ENCODE results near the gene TMEM62. TPM values are rescaled to one million over a fixed set of nuclear protein-coding genes. Genes with fewer than 3 reads are reported as not detected.

TMEM62 gene
- total and polyA plus RNA-seq, 9 of the 15 experiments (the other 6 are each of a cell fraction or from before 2014, with no cell fraction given) = 4.4 to 16.6 (median 11.1) TPM

DNA sequence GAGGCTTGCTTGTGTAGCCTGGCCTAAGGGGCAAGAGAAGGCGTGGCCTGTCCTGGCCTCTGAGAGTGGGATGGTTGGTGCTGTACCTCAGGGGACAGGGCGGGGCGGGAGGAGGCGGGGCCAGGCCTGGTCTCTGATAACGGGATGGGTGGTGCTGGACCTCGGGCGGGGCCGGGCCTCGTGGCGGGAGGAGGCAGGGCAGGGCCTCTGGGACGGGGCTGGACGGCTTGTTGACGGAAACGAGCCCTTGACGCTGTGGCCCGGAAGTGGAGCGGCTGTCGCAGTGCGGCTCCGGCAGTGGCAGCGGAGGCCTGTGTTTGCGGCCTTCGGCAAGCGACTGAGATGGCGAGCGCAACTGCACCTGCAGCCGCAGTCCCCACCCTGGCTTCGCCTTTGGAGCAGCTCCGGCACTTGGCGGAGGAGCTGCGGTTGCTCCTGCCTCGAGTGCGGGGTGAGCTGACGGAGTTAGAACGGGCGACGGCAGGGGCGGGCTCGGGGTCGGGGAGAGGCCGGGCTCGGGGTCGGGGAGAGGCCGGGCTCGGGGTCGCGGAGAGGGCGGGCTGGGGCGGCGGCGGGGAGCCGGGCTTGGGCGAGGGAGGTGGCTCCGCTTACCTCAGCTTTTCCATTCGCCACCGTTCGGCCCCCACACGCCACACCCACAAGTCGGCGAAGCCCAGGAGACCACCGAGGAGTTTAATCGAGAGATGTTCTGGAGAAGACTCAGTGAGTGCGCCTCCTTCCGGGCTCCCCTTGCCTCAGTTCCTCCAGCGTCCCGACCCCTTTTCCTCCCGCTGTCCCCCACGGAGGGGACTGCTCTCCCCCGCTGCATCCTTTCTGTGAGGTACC is 52.0 kb downstream of the TMEM62 start, which contains the start of gene CCNDBP1 (continued):
- TF ChIP-seq, protein P1, sequence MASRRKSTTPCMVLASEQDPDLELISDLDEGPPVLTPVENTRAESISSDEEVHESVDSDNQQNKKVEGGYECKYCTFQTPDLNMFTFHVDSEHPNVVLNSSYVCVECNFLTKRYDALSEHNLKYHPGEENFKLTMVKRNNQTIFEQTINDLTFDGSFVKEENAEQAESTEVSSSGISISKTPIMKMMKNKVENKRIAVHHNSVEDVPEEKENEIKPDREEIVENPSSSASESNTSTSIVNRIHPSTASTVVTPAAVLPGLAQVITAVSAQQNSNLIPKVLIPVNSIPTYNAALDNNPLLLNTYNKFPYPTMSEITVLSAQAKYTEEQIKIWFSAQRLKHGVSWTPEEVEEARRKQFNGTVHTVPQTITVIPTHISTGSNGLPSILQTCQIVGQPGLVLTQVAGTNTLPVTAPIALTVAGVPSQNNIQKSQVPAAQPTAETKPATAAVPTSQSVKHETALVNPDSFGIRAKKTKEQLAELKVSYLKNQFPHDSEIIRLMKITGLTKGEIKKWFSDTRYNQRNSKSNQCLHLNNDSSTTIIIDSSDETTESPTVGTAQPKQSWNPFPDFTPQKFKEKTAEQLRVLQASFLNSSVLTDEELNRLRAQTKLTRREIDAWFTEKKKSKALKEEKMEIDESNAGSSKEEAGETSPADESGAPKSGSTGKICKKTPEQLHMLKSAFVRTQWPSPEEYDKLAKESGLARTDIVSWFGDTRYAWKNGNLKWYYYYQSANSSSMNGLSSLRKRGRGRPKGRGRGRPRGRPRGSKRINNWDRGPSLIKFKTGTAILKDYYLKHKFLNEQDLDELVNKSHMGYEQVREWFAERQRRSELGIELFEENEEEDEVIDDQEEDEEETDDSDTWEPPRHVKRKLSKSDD (conservative IDR thresholded peaks at IDR 0.05; ENCODE audit: low read length) = no peak
- no peak for TF ChIP-seq CBX5 (IDR thresholded peaks at IDR 0.05; ENCODE audit: borderline replicate concordance, low read depth)
- TF ChIP-seq, protein P2, sequence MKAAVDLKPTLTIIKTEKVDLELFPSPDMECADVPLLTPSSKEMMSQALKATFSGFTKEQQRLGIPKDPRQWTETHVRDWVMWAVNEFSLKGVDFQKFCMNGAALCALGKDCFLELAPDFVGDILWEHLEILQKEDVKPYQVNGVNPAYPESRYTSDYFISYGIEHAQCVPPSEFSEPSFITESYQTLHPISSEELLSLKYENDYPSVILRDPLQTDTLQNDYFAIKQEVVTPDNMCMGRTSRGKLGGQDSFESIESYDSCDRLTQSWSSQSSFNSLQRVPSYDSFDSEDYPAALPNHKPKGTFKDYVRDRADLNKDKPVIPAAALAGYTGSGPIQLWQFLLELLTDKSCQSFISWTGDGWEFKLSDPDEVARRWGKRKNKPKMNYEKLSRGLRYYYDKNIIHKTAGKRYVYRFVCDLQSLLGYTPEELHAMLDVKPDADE (conservative IDR thresholded peaks at IDR 0.05; ENCODE audit: control insufficient read depth, low read depth, low read length) = peak; percentile 93
- TF ChIP-seq, protein P3, sequence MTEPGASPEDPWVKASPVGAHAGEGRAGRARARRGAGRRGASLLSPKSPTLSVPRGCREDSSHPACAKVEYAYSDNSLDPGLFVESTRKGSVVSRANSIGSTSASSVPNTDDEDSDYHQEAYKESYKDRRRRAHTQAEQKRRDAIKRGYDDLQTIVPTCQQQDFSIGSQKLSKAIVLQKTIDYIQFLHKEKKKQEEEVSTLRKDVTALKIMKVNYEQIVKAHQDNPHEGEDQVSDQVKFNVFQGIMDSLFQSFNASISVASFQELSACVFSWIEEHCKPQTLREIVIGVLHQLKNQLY (CRISPR knock-in tag; conservative IDR thresholded peaks at IDR 0.05) = no peak; a peak in 1 of 4 replicates
- 0 out of 2 replicates have a peak, but pooled peaks have one; percentile 17 for TF ChIP-seq SMAD3 (CRISPR knock-in tag; conservative IDR thresholded peaks at IDR 0.05)
- TF ChIP-seq, protein P4, sequence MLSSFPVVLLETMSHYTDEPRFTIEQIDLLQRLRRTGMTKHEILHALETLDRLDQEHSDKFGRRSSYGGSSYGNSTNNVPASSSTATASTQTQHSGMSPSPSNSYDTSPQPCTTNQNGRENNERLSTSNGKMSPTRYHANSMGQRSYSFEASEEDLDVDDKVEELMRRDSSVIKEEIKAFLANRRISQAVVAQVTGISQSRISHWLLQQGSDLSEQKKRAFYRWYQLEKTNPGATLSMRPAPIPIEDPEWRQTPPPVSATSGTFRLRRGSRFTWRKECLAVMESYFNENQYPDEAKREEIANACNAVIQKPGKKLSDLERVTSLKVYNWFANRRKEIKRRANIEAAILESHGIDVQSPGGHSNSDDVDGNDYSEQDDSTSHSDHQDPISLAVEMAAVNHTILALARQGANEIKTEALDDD (IDR thresholded peaks at IDR 0.05) = no peak
- TF ChIP-seq TEAD2 (tag; IDR thresholded peaks at IDR 0.05) = no peak
- TF ChIP-seq RUNX1 (IDR thresholded peaks at IDR 0.05; ENCODE audit: low read depth) = no peak
- no peak for TF ChIP-seq RFX1 (IDR thresholded peaks at IDR 0.05)
- no peak for TF ChIP-seq ZNF76 (CRISPR knock-in tag; IDR thresholded peaks at IDR 0.05; ENCODE audit: borderline replicate concordance)
- TF ChIP-seq ZNF444 (CRISPR knock-in tag; IDR thresholded peaks at IDR 0.05) = no peak
- no peak for TF ChIP-seq NFE2 (IDR thresholded peaks at IDR 0.05; ENCODE audit: low read depth)
- no peak for TF ChIP-seq LARP7 (IDR thresholded peaks at IDR 0.05)
- TF ChIP-seq POU5F1 (IDR thresholded peaks at IDR 0.05; ENCODE audit: borderline replicate concordance, low read depth, low read length, partially characterized antibody) = no peak
- peak; percentile 69 for TF ChIP-seq MEIS2 (IDR thresholded peaks at IDR 0.05; ENCODE audit: partially characterized antibody)
- no peak for TF ChIP-seq RFX5 (IDR thresholded peaks at IDR 0.05; ENCODE audit: low read depth, low read length)
- peak in 1 of 2 experiments; percentile 58; a peak in 1 of 4 replicates for TF ChIP-seq TBL1XR1 (IDR thresholded peaks at IDR 0.05; ENCODE audit: low read length in 2 of 2)
- TF ChIP-seq RBBP5 (IDR thresholded peaks at IDR 0.05; ENCODE audit: borderline replicate concordance, insufficient read depth, low read length, poor library complexity, severe bottlenecking) = peak; percentile 76
- TF ChIP-seq ZNF23 (CRISPR knock-in tag; IDR thresholded peaks at IDR 0.05) = no peak
- TF ChIP-seq KAT2B (IDR thresholded peaks at IDR 0.05; ENCODE audit: low read depth, low read length) = no peak
- no peak for TF ChIP-seq ZNF561 (CRISPR knock-in tag; conservative IDR thresholded peaks at IDR 0.05)
- TF ChIP-seq ZKSCAN3 (CRISPR knock-in tag; IDR thresholded peaks at IDR 0.05) = no peak
- TF ChIP-seq TAF15 (IDR thresholded peaks at IDR 0.05; ENCODE audit: low read depth, low read length) = no peak
- no peak for TF ChIP-seq IRF2 (CRISPR knock-in tag; IDR thresholded peaks at IDR 0.05)

Measured in K562 (cell line).